Measurements from ENCODE around the gene ZIM2. TPM values are rescaled to one million over a fixed set of nuclear protein-coding genes. Genes with fewer than 3 reads are reported as not detected.

The ZIM2 gene
- total and polyA plus RNA-seq, 10 of the 15 experiments (the other 5 are each of a cell fraction or from before 2014, with no cell fraction given): not detected

- H3K36me3 ChIP-seq (ENCODE audit: control insufficient read depth in 2 of 2, insufficient read depth in 2 of 2, low read length in 1 of 2): no peaks in the 10 kb centered on the region
- no peak for ATAC-seq
- in situ Hi-C loops (cut with MboI): no loop called here
- no peak overlapping the region for H3K27ac ChIP-seq (ENCODE audit: control insufficient read depth, insufficient read depth)
- CTCF ChIA-PET: no interaction called here
- SMC1A ChIA-PET (ENCODE audit: uncharacterized antibody, unreplicated experiment): no interaction called here
- no peaks in the 10 kb centered on the region for H3K4me1 ChIP-seq (ENCODE audit: control insufficient read depth, insufficient read depth, low read length)
- peaks cover 2% of the 10 kb centered on the region for H3K9me3 ChIP-seq (replicated peaks; ENCODE audit: control insufficient read depth, insufficient read depth, low read length)
- WGBS (ENCODE audit: insufficient coverage, insufficient replicate concordance, low lambda C conversion rate, missing lambda C conversion rate): 34% methylated on average over 3 of the region's 3 CpGs
- no peaks in the 10 kb centered on the region for H3K27me3 ChIP-seq (replicated peaks in 1 of 2; ENCODE audit: control insufficient read depth in 2 of 2, insufficient read depth in 2 of 2, low read length in 1 of 2)
- H2AFZ ChIP-seq (ENCODE audit: control insufficient read depth, low read depth, low read length): no peak overlapping the region
- H3K79me2 ChIP-seq (ENCODE audit: control insufficient read depth, insufficient read depth, low read length): no peaks in the 10 kb centered on the region
- no TSS peak for BruUV-seq (replicated peaks)
- FAIRE-seq: no peak
- TF ChIP-seq ZNF622 (IDR thresholded peaks at IDR 0.05) (no peak), CHD4 (IDR thresholded peaks at IDR 0.05) (no peak), E4F1 (IDR thresholded peaks at IDR 0.05; ENCODE audit: borderline replicate concordance, partially characterized antibody) (no peak), FOS (IDR thresholded peaks at IDR 0.05; ENCODE audit: borderline replicate concordance, extremely low read depth, insufficient read length) (no peak), KAT2A (conservative IDR thresholded peaks at IDR 0.05; ENCODE audit: control insufficient read depth, low read depth, low read length) (no peak), LARP7 (IDR thresholded peaks at IDR 0.05) (no peak), FOXM1 (IDR thresholded peaks at IDR 0.05; ENCODE audit: low read depth, low read length) (no peak), MEF2A (IDR thresholded peaks at IDR 0.05; ENCODE audit: insufficient read depth, low read depth, low read length) (no peak), POLR2A (IDR thresholded peaks at IDR 0.05; ENCODE audit: low read depth, low read length) (no peak), PBX3 (IDR thresholded peaks at IDR 0.05; ENCODE audit: insufficient replicate concordance, low read depth, low read length) (no peak), PAX5 (IDR thresholded peaks at IDR 0.05; ENCODE audit: borderline replicate concordance, low read depth, low read length) (no peak), IKZF1 (conservative IDR thresholded peaks at IDR 0.05) (no peak), TBL1XR1 (IDR thresholded peaks at IDR 0.05; ENCODE audit: low read depth, low read length) (no peak)
- no peaks in the 10 kb centered on the region for H4K20me1 ChIP-seq (ENCODE audit: control insufficient read depth, insufficient read depth)
- RAD21 ChIA-PET (ENCODE audit: unreplicated experiment): no interaction called here
- POLR2A ChIA-PET: no interaction called here
- no peak overlapping the region for H3K4me2 ChIP-seq (ENCODE audit: control insufficient read depth, insufficient read depth)
- no peak for DNase-seq (ENCODE audit: low read depth, low spot score)
- intact Hi-C loops (cut with micrococcal nuclease; ENCODE audit: unreplicated experiment): no loop called here
- H3K4me3 ChIP-seq: no peak overlapping the region
- no peak overlapping the region for H3K9ac ChIP-seq (ENCODE audit: control insufficient read depth, insufficient read depth, low read length)
These were observed 35.2 kb upstream of the ZIM2 start for GRCh38 chr19:56875717-56876116.
